ENCODE results near the gene ZNF579.
A peak's percentile ranks its signal among the peaks of the same experiment; 100 is the strongest.

The ZNF579 gene

DNA sequence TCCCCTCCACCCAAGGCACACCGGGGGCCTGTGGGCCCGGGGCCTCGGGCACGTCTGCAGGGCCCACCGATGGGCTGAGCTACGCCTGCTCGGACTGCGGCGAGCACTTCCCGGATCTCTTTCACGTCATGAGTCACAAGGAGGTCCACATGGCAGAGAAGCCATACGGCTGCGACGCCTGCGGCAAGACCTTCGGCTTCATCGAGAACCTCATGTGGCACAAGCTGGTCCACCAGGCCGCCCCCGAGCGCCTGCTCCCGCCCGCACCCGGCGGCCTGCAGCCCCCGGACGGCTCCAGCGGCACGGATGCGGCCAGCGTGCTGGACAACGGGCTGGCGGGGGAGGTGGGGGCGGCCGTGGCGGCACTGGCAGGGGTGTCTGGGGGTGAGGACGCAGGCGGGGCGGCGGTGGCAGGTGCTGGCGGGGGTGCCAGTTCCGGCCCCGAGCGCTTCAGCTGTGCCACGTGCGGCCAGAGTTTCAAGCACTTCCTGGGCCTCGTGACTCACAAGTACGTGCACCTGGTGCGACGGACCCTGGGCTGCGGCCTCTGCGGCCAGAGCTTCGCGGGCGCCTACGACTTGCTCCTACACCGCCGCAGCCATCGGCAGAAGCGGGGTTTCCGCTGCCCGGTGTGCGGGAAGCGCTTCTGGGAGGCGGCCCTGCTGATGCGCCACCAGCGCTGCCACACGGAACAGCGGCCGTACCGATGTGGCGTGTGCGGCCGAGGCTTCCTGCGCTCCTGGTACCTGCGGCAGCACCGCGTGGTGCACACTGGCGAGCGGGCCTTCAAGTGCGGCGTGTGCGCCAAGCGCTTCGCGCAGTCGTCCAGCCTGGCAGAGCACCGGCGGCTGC lies 35.1 kb upstream of the ZNF579 start:
- no peaks in the 10 kb centered on the region for H3K27me3 Mint-ChIP-seq
- H3K9me3 Mint-ChIP-seq, result no peaks in the 10 kb centered on the region
- peaks cover 42% of the 10 kb centered on the region for H3K4me1 Mint-ChIP-seq
- no peak overlapping the region for H3K27ac Mint-ChIP-seq
- ATAC-seq (peak; percentile 19), DNase-seq (no peak)
- no peak overlapping the region for H3K4me3 Mint-ChIP-seq

- Mint-ChIP-seq H3K4me1 (peaks cover 40% of the 10 kb centered on the region), H3K9me3 (no peaks in the 10 kb centered on the region), H3K27ac (no peak overlapping the region), H3K4me3 (no peak overlapping the region), H3K27me3 (no peaks in the 10 kb centered on the region)
- DNase-seq (no peak), ATAC-seq (peak; percentile 70)
These were observed 34.3 kb upstream of the ZNF579 start for GRCh38 chr19:55614711-55615542.

GRCh38 chr19:55613930-55614710 lies 33.5 kb upstream of the ZNF579 start:
- DNase-seq, result no peak
- peak; percentile 61 for ATAC-seq
- Mint-ChIP-seq H3K27ac (peak overlapping the region in 1 of 2 donors; percentile 54), H3K27me3 (no peaks in the 10 kb centered on the region), H3K4me3 (no peak overlapping the region), H3K4me1 (peaks cover 40% of the 10 kb centered on the region), H3K9me3 (no peaks in the 10 kb centered on the region)

- H3K9me3 Mint-ChIP-seq, result no peaks in the 10 kb centered on the region
- peaks cover 35% of the 10 kb centered on the region for H3K4me1 Mint-ChIP-seq
- no peaks in the 10 kb centered on the region for H3K27me3 Mint-ChIP-seq
- DNase-seq (no peak), ATAC-seq (no peak)
- no peak overlapping the region for H3K27ac Mint-ChIP-seq
- H3K4me3 Mint-ChIP-seq, result no peak overlapping the region
These were observed 32.7 kb upstream of the ZNF579 start for GRCh38 chr19:55613396-55613795.

DNA sequence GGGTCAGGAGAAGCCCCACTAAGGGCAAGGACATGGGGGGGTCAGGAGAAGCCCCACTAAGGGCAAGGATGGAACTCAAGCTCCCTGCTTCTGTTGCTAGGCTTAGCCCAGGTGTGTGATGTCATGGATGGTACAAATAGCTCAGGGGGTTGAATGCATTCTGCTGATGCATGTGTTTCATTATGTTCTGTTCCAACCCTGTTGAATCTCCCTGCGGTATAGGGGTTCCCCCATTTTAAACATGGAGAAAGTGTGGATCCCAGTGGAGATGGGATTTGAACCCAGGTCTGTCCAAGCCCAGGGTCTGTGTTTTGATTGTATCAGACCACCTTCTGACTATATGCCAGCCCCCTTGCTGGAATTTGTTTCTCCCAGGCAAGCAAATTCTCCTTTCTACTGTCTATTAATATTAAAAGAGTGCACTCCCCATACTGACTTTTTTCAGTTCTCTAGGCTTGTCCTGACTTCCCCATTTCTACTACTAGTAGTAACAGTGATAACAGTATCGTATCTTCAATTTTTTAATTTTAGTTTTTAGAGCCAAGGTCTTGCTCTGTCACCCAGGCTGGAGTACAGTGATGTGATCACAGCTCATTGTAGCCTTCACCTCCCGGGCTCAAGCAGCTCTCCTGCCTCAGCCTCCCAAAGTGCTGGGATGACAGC lies 31.5 kb upstream of the ZNF579 start:
- ATAC-seq (no peak), DNase-seq (no peak)
- peaks cover 45% of the 10 kb centered on the region for H3K4me1 Mint-ChIP-seq
- no peaks in the 10 kb centered on the region for H3K27me3 Mint-ChIP-seq
- peak overlapping the region; percentile 44 to 66 for H3K27ac Mint-ChIP-seq
- no peaks in the 10 kb centered on the region for H3K9me3 Mint-ChIP-seq
- no peak overlapping the region for H3K4me3 Mint-ChIP-seq

- ATAC-seq (no peak), DNase-seq (no peak)
- no peak overlapping the region for H3K4me3 Mint-ChIP-seq
- H3K9me3 Mint-ChIP-seq, result no peaks in the 10 kb centered on the region
- peak overlapping the region; percentile 44 to 66 for H3K27ac Mint-ChIP-seq
- H3K4me1 Mint-ChIP-seq, result peaks cover 52% of the 10 kb centered on the region
- no peaks in the 10 kb centered on the region for H3K27me3 Mint-ChIP-seq
These were observed 30.8 kb upstream of the ZNF579 start for GRCh38 chr19:55611300-55611982.

DNA sequence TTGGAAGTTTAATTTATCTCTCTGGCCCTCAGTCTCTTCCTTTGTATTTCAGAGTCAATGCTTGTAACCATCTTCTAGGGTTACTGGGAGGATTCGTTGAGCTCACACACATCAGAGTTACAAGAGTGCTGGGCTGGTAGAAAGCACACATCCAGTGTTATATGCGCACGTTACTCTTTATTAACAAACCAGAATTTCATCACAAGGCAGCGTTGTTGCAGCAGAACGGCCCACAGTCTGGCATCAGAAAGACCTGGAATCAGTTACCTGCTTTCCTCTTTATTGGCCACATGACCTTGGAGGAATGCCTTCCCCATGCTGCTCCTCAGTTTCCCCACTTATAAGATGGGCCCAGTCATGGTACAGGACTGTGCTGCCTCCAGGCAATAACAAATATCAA lies 28.7 kb upstream of the ZNF579 start:
- Mint-ChIP-seq H3K9me3 (no peaks in the 10 kb centered on the region), H3K4me3 (no peak overlapping the region), H3K27ac (peak overlapping the region in 1 of 2 donors; percentile 41), H3K27me3 (no peaks in the 10 kb centered on the region), H3K4me1 (peaks cover 63% of the 10 kb centered on the region)
- ATAC-seq (no peak), DNase-seq (no peak)

GRCh38 chr19:55606817-55607216 lies 26.2 kb upstream of the ZNF579 start:
- DNase-seq (no peak), ATAC-seq (no peak)
- Mint-ChIP-seq H3K27me3 (no peaks in the 10 kb centered on the region), H3K4me1 (peaks cover 70% of the 10 kb centered on the region), H3K27ac (no peak overlapping the region), H3K4me3 (peak overlapping the region; percentile 95 to 98), H3K9me3 (no peaks in the 10 kb centered on the region)

GRCh38 chr19:55606471-55606787 lies 25.8 kb upstream of the ZNF579 start:
- Mint-ChIP-seq H3K27me3 (no peaks in the 10 kb centered on the region), H3K27ac (peak overlapping the region in 1 of 2 donors; percentile 95), H3K4me1 (peaks cover 70% of the 10 kb centered on the region), H3K4me3 (peak overlapping the region; percentile 95 to 98), H3K9me3 (no peaks in the 10 kb centered on the region)
- DNase-seq, result no peak
- ATAC-seq, result no peak

- Mint-ChIP-seq H3K4me3 (peak within 1 kb of the TSS; percentile 95 to 98), H3K4me1 (peaks cover 70% of the 10 kb centered on the region), H3K27ac (peak within 1 kb of the TSS; percentile 95 to 96), H3K9me3 (no peaks in the 10 kb centered on the region), H3K27me3 (no peaks in the 10 kb centered on the region)
- peak; percentile 55 for ATAC-seq
- DNase-seq, result peak; percentile 62 to 78
These were observed 25.2 kb upstream of the ZNF579 start, which contains the start of gene ZNF865 for GRCh38 chr19:55605637-55606470. ZNF865 (plus strand) TSS chr19:55605647; CDS start chr19:55613619, 7,972 bp downstream.

DNA sequence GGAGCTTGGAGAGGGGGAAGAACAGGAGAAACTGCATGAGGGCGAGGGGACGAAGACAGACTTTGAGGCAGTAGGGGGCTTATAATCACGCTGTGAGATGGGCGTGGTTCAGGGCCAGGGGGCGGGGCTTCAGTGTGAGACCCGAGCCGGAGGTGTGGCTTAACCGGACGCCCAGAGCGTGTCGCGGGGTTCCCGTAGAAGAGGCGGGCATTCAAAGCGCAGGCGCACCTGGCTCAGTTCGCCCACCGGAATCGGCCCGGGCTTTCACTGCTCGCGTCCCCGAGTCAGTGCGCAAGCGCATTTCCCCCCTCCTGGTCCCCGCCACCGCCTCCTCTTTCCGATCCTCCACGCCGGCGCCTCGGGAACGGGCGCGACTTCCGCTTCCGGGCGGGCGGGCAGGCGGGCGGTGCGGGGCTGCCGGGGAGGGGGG lies 24.6 kb upstream of the ZNF579 start:
- DNase-seq (peak; percentile 98 to 99), ATAC-seq (peak; percentile 84)
- Mint-ChIP-seq H3K4me3 (peak overlapping the region; percentile 86 to 91), H3K27ac (peak overlapping the region; percentile 73 to 93), H3K9me3 (no peaks in the 10 kb centered on the region), H3K4me1 (peaks cover 66% of the 10 kb centered on the region), H3K27me3 (no peaks in the 10 kb centered on the region)

- H3K4me3 Mint-ChIP-seq, result peak overlapping the region; percentile 86 to 91
- H3K27me3 Mint-ChIP-seq, result no peaks in the 10 kb centered on the region
- H3K27ac Mint-ChIP-seq, result no peak overlapping the region
- peaks cover 2% of the 10 kb centered on the region in 2 donors for H3K9me3 Mint-ChIP-seq
- no peak for DNase-seq
- H3K4me1 Mint-ChIP-seq, result peaks cover 60% of the 10 kb centered on the region
- ATAC-seq, result no peak
These were observed 23.1 kb upstream of the ZNF579 start for GRCh38 chr19:55603581-55604292.

- H3K27ac Mint-ChIP-seq, result no peak overlapping the region
- DNase-seq (no peak), ATAC-seq (no peak)
- peaks cover 4 to 5% of the 10 kb centered on the region in 2 donors for H3K9me3 Mint-ChIP-seq
- H3K4me3 Mint-ChIP-seq, result peak overlapping the region; percentile 56 to 86
- peaks cover 65% of the 10 kb centered on the region for H3K4me1 Mint-ChIP-seq
- no peaks in the 10 kb centered on the region for H3K27me3 Mint-ChIP-seq
These were observed 22.5 kb upstream of the ZNF579 start for GRCh38 chr19:55603115-55603514.

All from stimulated activated naive CD8-positive, alpha-beta T cell treated with anti-CD3 and anti-CD28 coated beads, Interleukin-15, amount 100 ng/mL, for 72 hours (primary cell).